Mononuclear cell (primary cell): ENCODE data around the gene HEXB. TPM values are rescaled to one million over a fixed set of nuclear protein-coding genes. Genes with fewer than 3 reads are reported as not detected.

Experiments used
- H3K27me3 ChIP-seq: 2 replicates; pipeline ENCODE4 v1.6.0; 2011; ENCODE audit warnings: low read length, control low read depth; ENCODE audit not compliant: insufficient read depth
- H3K4me1 ChIP-seq: 2 replicates; pipeline ENCODE4 v1.5.1; 2011; ENCODE audit warnings: mild to moderate bottlenecking, low read length, control low read depth; ENCODE audit not compliant: insufficient read depth
- H3K4me3 ChIP-seq: 2 replicates; pipeline ENCODE4 v1.5.1; 2011; ENCODE audit warnings: mild to moderate bottlenecking, low read length, moderate library complexity
- H3K9me3 ChIP-seq: 2 replicates; pipeline ENCODE4 v1.5.1; 2011; ENCODE audit warnings: low read depth, mild to moderate bottlenecking, control low read depth, low read length
- total RNA-seq: library from RNA; depleted of rRNA; stranded (reverse); fragments of >200 nt; gene quantifications from one replicate; pipeline ENCODE4 v1.2.3, GENCODE V29; 2012

Gene HEXB
- total RNA-seq, 1 donor, result 103 TPM

GRCh38 chr5:74761241-74761640 lies 76.2 kb downstream of the HEXB start:
- Histone ChIP-seq H3K27me3 (no peaks in the 10 kb centered on the region), H3K4me1 (peaks cover 15% of the 10 kb centered on the region), H3K4me3 (no peak overlapping the region), H3K9me3 (peaks cover 3% of the 10 kb centered on the region)

GRCh38 chr5:74762599-74762998 lies 77.6 kb downstream of the HEXB start:
- no peaks in the 10 kb centered on the region for H3K9me3 ChIP-seq
- peaks cover 19% of the 10 kb centered on the region for H3K4me1 ChIP-seq
- no peak overlapping the region for H3K4me3 ChIP-seq
- no peaks in the 10 kb centered on the region for H3K27me3 ChIP-seq

- no peaks in the 10 kb centered on the region for H3K27me3 ChIP-seq
- H3K4me3 ChIP-seq, result no peak overlapping the region
- no peaks in the 10 kb centered on the region for H3K9me3 ChIP-seq
- H3K4me1 ChIP-seq, result peaks cover 26% of the 10 kb centered on the region
Measured at GRCh38 chr5:74763504-74763903, 78.5 kb downstream of the HEXB start.

GRCh38 chr5:74765201-74765600 lies 80.2 kb downstream of the HEXB start:
- H3K27me3 ChIP-seq, result no peaks in the 10 kb centered on the region
- no peaks in the 10 kb centered on the region for H3K9me3 ChIP-seq
- no peak overlapping the region for H3K4me3 ChIP-seq
- H3K4me1 ChIP-seq, result peaks cover 26% of the 10 kb centered on the region

GRCh38 chr5:74765929-74766328 lies 80.9 kb downstream of the HEXB start:
- H3K9me3 ChIP-seq, result no peaks in the 10 kb centered on the region
- H3K27me3 ChIP-seq, result no peaks in the 10 kb centered on the region
- H3K4me3 ChIP-seq, result peak overlapping the region; percentile 93
- peaks cover 26% of the 10 kb centered on the region for H3K4me1 ChIP-seq

- no peaks in the 10 kb centered on the region for H3K27me3 ChIP-seq
- H3K4me3 ChIP-seq, result peak overlapping the region; percentile 93
- no peaks in the 10 kb centered on the region for H3K9me3 ChIP-seq
- H3K4me1 ChIP-seq, result peaks cover 26% of the 10 kb centered on the region
Measured at GRCh38 chr5:74766418-74766848, 81.4 kb downstream of the HEXB start.

GRCh38 chr5:74766849-74767578 lies 82.0 kb downstream of the HEXB start, which contains the start of the genes GFM2 and NSA2:
TSS of gene GFM2 (minus strand) at chr5:74767117. CDS start at chr5:74763742, 3,375 bp downstream.
TSS of gene NSA2 (plus strand) at chr5:74767249. CDS start at chr5:74767361, 112 bp downstream.
- no peaks in the 10 kb centered on the region for H3K9me3 ChIP-seq
- H3K4me3 ChIP-seq, result peak within 1 kb of the TSS; percentile 93
- H3K4me1 ChIP-seq, result peaks cover 26% of the 10 kb centered on the region
- no peaks in the 10 kb centered on the region for H3K27me3 ChIP-seq

GRCh38 chr5:74767579-74767913 lies 82.5 kb downstream of the HEXB start:
- Histone ChIP-seq H3K27me3 (no peaks in the 10 kb centered on the region), H3K4me3 (peak overlapping the region; percentile 93), H3K9me3 (no peaks in the 10 kb centered on the region), H3K4me1 (peaks cover 26% of the 10 kb centered on the region)

Other genes starting within 250 kb of the HEXB start
- 31.9 TPM for gene ENC1, start 44.5 kb upstream of the HEXB start, total RNA-seq
- gene GFM2, start 81.9 kb downstream of the HEXB start, total RNA-seq, result 13.9 TPM
- gene NSA2, start 82.0 kb downstream of the HEXB start, total RNA-seq, result 147 TPM
- 29.3 TPM for gene FAM169A, start 181.2 kb downstream of the HEXB start, total RNA-seq